GM12801 (cell line): ENCODE measurements around the gene HCN2.

Experiments used
- TF ChIP-seq, protein P1 (sequence below): IDR thresholded peaks from one replicate; pipeline ENCODE4 v1.5.1; 2011; ENCODE audit warnings: control low read depth; ENCODE audit not compliant: insufficient read length; ENCODE audit errors: extremely low read depth

The HCN2 gene

DNA sequence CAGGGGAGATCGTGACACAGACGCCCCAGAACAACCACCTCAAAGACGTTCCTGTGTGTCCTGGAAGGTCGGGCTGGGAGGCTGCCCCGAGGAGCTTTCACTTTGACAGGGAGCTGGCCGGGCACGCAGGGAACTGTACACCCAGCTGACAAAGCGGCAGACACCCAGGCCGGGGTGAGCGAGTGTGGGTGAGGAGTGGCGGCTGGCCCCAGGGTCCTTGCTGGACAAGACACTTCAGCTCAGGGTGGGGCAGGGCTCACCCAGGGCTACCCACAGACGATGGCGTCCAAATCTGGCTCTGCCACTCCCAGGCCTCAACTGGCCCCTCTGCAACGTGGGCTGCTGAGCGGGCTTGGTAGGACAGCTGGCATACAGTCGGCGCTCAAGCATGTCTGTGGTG, 52.0 kb downstream of the HCN2 start:
- TF ChIP-seq, protein P1, sequence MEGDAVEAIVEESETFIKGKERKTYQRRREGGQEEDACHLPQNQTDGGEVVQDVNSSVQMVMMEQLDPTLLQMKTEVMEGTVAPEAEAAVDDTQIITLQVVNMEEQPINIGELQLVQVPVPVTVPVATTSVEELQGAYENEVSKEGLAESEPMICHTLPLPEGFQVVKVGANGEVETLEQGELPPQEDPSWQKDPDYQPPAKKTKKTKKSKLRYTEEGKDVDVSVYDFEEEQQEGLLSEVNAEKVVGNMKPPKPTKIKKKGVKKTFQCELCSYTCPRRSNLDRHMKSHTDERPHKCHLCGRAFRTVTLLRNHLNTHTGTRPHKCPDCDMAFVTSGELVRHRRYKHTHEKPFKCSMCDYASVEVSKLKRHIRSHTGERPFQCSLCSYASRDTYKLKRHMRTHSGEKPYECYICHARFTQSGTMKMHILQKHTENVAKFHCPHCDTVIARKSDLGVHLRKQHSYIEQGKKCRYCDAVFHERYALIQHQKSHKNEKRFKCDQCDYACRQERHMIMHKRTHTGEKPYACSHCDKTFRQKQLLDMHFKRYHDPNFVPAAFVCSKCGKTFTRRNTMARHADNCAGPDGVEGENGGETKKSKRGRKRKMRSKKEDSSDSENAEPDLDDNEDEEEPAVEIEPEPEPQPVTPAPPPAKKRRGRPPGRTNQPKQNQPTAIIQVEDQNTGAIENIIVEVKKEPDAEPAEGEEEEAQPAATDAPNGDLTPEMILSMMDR: no peak

DNA sequence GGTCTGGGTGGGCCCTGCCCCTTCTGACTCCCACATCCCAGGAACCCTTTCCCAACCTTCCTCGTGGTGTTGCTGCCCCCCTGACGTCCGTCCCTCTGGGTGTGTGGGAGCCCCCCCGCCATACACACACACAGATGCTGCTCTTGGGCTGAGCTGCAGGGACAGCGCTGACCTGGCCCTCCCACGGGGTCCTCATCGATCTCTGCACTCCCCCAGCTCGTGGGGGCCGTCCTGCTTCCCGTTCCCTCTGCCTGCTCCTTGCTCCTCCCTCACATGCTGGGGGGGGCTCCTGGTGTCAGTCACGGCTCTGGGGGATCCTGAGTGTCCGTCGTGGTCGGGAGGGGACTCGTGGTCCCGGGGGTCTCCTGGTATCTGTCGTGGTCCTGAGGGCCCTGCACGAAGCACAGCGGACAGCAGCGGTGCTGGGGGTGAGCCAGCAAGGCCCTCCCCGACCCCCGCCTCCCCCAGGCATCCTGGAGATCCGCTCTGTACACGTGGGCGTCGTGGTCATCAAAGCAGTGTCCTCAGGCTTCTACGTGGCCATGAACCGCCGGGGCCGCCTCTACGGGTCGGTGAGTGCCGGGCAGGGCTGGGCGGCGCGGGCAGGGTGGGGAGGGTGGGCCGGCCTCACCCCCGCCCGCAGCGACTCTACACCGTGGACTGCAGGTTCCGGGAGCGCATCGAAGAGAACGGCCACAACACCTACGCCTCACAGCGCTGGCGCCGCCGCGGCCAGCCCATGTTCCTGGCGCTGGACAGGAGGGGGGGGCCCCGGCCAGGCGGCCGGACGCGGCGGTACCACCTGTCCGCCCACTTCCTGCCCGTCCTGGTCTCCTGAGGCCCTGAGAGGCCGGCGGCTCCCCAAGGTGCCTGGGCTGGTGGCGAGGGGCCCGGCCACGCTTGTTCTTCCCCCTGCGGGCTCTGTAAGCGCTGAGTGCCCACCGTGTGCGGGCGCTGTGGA, 53.4 kb downstream of the HCN2 start:
- TF ChIP-seq, protein P1: no peak

DNA sequence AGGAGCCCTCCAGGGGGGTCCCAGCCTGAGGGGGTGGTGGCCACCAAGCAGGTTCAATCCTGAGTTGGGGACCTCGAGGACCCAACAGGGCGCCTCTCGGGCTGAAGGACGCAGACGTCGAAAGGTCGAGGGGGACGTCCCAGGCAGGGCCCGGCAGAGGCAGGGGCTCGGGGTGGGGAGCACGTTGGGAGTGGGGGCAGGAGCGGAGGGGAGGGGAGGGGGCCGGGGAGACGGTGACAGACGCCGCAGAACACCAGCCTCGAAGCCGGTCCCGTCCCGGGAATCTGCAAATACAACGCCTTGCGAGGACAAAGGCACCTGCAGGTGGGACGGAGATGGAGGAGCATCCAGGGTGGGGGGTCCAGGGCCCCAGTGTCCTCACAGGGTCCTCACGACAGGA, 54.1 kb downstream of the HCN2 start:
- TF ChIP-seq, protein P1: no peak

DNA sequence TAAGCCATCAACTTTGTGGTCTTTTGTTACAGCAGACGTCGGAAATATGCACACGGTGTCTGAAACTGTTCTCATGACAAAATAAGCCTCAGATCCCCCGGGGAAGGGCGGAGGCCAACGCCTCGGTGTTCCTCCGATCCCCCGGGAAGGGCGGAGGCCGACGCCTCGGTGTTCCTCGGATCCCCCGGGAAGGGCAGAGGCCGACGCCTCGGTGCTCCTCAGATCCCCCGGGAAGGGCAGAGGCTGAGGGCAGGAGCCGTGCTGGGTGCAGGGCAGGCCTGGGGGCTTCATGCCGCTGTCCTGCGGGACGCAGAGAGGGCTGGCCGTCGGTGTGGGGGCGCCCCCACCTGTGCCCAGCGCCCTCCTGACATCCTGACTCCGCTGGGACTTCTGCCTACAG, 54.7 kb downstream of the HCN2 start:
- TF ChIP-seq, protein P1: no peak

DNA sequence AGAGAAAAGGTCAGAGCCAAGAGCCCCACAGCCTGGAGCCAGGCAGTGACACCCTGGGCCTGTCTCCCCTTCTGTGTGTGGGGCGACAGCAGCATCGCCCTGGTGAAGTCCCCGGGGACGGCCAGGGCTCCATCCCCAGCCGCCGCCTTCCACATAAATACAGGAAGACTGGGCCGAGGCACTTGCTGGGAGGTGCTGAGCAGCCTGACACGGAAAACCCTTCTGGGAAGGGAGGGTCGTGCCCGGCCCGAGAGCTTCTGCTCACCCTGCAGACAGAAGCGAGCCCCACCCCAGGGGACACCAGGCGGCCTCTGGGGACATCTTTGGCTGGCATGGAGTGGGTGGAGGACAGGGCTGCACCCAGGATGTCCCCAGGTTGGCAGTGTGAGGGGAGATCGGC, 55.1 kb downstream of the HCN2 start:
- TF ChIP-seq, protein P1: no peak

DNA sequence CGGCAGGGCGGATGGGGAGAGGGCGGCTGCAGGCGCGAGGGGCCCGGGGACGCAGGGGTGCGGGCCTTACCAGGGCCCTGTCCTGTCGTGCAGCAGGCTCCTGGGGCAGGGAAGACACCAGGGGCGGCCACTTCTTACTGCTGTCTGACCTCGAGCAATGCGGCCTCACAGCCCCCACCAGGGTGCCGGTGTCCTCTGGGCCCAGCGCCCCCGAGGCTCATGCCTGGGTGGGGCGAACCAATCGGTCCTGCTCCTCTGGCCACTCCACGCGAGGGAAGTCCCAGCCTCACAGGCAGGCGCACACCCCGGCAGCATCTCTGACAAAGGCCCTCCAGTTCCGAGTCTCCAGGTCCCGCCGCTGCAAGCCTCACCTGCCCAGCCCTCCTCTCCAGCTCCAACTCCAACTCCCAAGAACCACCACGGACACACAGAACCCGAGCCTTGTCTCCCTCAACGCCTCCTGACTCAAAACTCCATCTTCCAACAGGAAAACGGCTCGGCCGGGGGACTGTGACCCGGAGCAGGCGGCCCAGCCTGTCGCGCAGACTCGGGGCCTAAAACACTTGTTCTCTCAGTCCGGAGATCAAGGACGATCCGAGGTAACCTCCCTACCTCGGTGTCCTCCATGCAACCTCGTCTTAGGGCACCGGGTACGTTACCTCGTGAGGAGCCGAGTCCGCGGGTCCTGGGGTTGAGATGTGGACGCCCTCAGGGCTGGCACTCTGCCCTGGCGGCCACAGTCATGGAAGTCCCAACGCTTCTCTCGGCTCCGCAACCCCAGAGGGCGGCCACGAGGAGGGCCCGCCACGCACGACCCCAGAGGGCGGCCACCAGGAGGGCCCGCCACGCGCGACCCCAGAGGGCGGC, 56.5 kb downstream of the HCN2 start:
- TF ChIP-seq, protein P1: no peak

DNA sequence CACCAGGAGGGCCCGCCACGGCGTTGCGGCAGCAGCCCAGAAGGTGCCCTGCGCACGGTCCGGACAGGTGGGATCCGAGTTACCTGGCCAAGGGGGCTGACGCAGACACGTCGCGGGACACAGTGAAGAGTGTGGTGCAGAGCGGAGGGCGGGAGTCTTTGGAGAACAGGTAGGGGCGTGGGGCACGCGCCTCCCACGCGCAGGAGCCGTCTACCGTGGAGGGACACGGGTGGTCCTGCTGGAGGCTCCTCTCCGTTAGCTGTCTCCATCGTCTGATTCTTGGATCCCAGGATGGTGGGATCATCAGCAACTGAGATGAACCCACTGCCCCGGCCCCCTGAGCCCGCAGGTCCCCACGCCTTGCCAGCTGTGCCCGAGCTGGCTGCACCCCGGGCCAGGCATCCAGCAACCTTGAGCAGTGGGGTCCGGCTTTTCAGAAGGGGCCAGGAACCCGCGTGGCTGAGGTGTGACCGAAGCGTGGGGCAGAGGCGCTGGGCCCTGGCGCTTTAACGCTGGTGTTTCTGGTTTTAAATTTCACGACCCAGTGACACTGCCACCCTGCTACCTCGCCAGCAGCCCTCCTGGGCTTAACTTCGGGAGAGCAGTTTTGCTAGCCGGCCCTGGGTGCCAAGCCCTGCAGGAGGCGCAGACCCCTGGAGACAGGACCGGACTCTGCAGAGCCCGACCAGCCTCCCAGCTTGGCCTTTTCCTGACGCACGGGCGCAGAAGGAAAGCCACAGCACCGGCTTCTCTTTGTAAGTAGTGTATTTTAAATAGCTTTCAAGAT, 57.3 kb downstream of the HCN2 start:
- TF ChIP-seq, protein P1: no peak
